MM.1S (cell line): ENCODE data around the gene PREB.

ENCODE experiments used
- DNase-seq: peaks from one replicate; pipeline ENCODE4 v3.0.0-alpha.2; 2015
- H2AFZ ChIP-seq: fragments of 300-600 bp; sonication (generic); 2 replicates; pipeline ENCODE4 v1.6.0; 2016; ENCODE audit warnings: antibody characterized with exemption, low read length
- H3F3A ChIP-seq: fragments of 300-600 bp; sonication (generic); 2 replicates; pipeline ENCODE4 v1.6.1; 2016; ENCODE audit warnings: mild to moderate bottlenecking, antibody characterized with exemption, low read length, moderate library complexity, mixed read lengths; ENCODE audit not compliant: insufficient read depth
- H3K27ac ChIP-seq: fragments of 300-600 bp; sonication (generic); 2 replicates; pipeline ENCODE4 v1.5.1; 2016; ENCODE audit warnings: mild to moderate bottlenecking, low read length
- H3K27me3 ChIP-seq: fragments of 300-600 bp; sonication (generic); replicated peaks from 2 replicates; pipeline ENCODE4 v1.6.0; 2016; ENCODE audit warnings: low read length; ENCODE audit not compliant: insufficient read depth
- H3K36me3 ChIP-seq: fragments of 300-600 bp; sonication (generic); replicated peaks from 2 replicates; pipeline ENCODE4 v1.6.1; 2016; ENCODE audit warnings: mild to moderate bottlenecking, low read length, mixed read lengths; ENCODE audit not compliant: insufficient read depth
- H3K4me1 ChIP-seq: fragments of 300-600 bp; sonication (generic); 2 replicates; pipeline ENCODE4 v1.6.1; 2016; ENCODE audit warnings: low read length, mixed read lengths
- H3K4me2 ChIP-seq: fragments of 300-600 bp; sonication (generic); 2 replicates; pipeline ENCODE4 v1.6.0; 2016; ENCODE audit warnings: low read depth, low read length
- H3K4me3 ChIP-seq: fragments of 300-600 bp; sonication (generic); 2 replicates; pipeline ENCODE4 v1.5.1; 2016; ENCODE audit warnings: low read length, mixed read lengths
- H3K79me2 ChIP-seq: fragments of 300-600 bp; sonication (generic); 2 replicates; pipeline ENCODE4 v1.6.1; 2016; ENCODE audit warnings: mixed run types, low read length, mixed read lengths
- H3K9ac ChIP-seq: fragments of 300-600 bp; sonication (generic); 2 replicates; pipeline ENCODE4 v1.6.1; 2016; ENCODE audit warnings: low read length, mixed read lengths
- H3K9me2 ChIP-seq: fragments of 300-600 bp; sonication (generic); replicated peaks from 2 replicates; pipeline ENCODE4 v1.6.1; 2016; ENCODE audit warnings: mild to moderate bottlenecking, low read length, mixed read lengths; ENCODE audit not compliant: insufficient read depth
- H3K9me3 ChIP-seq: fragments of 300-600 bp; sonication (generic); replicated peaks from 2 replicates; pipeline ENCODE4 v1.6.1; 2016; ENCODE audit warnings: mild to moderate bottlenecking, low read length, mixed read lengths; ENCODE audit not compliant: insufficient read depth
- H4K20me1 ChIP-seq: fragments of 300-600 bp; sonication (generic); 2 replicates; pipeline ENCODE4 v1.6.1; 2016; ENCODE audit warnings: mild to moderate bottlenecking, low read length, moderate library complexity, mixed read lengths; ENCODE audit not compliant: insufficient read depth
- CTCF ChIP-seq: fragments of 300-600 bp; sonication (generic); IDR thresholded peaks from 2 replicates; pipeline ENCODE4 v1.5.1; 2016; ENCODE audit warnings: antibody characterized with exemption, low read length, mixed read lengths
- EZH2 ChIP-seq: fragments of 300-600 bp; sonication (generic); optimal IDR thresholded peaks from 2 replicates; pipeline ENCODE3; 2017; ENCODE audit warnings: low read depth, mild to moderate bottlenecking, antibody characterized with exemption, low read length, mixed read lengths
- EZH2phosphoT487 ChIP-seq: fragments of 300-600 bp; sonication (generic); IDR thresholded peaks from 2 replicates; pipeline ENCODE4 v1.6.1; 2018; ENCODE audit warnings: antibody characterized with exemption, low read length

Gene PREB

GRCh38 chr2:27134781-27135477, 493 bp upstream of the PREB start:
- no peak for DNase-seq
- peak overlapping the region; percentile 98 for H3K9ac ChIP-seq
- peaks cover 10% of the 10 kb centered on the region; the same call in 1 of the 2 replicates for H3K36me3 ChIP-seq
- peak overlapping the region; percentile 86 for H2AFZ ChIP-seq
- no peaks in the 10 kb centered on the region for H3K4me1 ChIP-seq
- H3K27me3 ChIP-seq = no peaks in the 10 kb centered on the region
- TF ChIP-seq EZH2phosphoT487 = no peak
- no peak for TF ChIP-seq CTCF
- no peak for TF ChIP-seq EZH2
- H3K4me2 ChIP-seq = peak overlapping the region; percentile 53
- H3K27ac ChIP-seq = no peak overlapping the region
- peaks cover 25% of the 10 kb centered on the region for H3K79me2 ChIP-seq
- H3K9me3 ChIP-seq = no peaks in the 10 kb centered on the region
- H4K20me1 ChIP-seq = no peaks in the 10 kb centered on the region
- H3F3A ChIP-seq = 0 out of 2 replicates have a peak, but pooled peaks cover 11% of the 10 kb centered on the region
- peak overlapping the region; percentile 90 for H3K4me3 ChIP-seq
- H3K9me2 ChIP-seq = no peaks in the 10 kb centered on the region

- Histone ChIP-seq H3K4me3 (peak overlapping the region; percentile 90), H3K9ac (peak overlapping the region; percentile 98), H3K4me2 (peak overlapping the region; percentile 95), H3K9me3 (no peaks in the 10 kb centered on the region), H3K27ac (no peak overlapping the region), H3K9me2 (no peaks in the 10 kb centered on the region), H3K79me2 (peaks cover 25% of the 10 kb centered on the region), H3K36me3 (peaks cover 10% of the 10 kb centered on the region; the same call in 1 of the 2 replicates), H3F3A (0 out of 2 replicates have a peak, but pooled peaks cover 11% of the 10 kb centered on the region), H2AFZ (no peak overlapping the region), H4K20me1 (no peaks in the 10 kb centered on the region), H3K27me3 (no peaks in the 10 kb centered on the region), H3K4me1 (no peaks in the 10 kb centered on the region)
- DNase-seq = peak; percentile 16
- TF ChIP-seq EZH2 (no peak), CTCF (no peak), EZH2phosphoT487 (no peak)
Observed at GRCh38 chr2:27133195-27133875, 1.1 kb downstream of the PREB start.

- Histone ChIP-seq H3K9ac (no peak overlapping the region), H4K20me1 (no peaks in the 10 kb centered on the region), H3K36me3 (peaks cover 10% of the 10 kb centered on the region; the same call in 1 of the 2 replicates), H3K9me2 (no peaks in the 10 kb centered on the region), H3K4me3 (no peak overlapping the region), H3K27ac (no peak overlapping the region), H3F3A (0 out of 2 replicates have a peak, but pooled peaks cover 11% of the 10 kb centered on the region), H3K27me3 (no peaks in the 10 kb centered on the region), H3K4me2 (no peak overlapping the region), H3K9me3 (no peaks in the 10 kb centered on the region), H3K79me2 (peaks cover 25% of the 10 kb centered on the region), H2AFZ (no peak overlapping the region), H3K4me1 (no peaks in the 10 kb centered on the region)
- DNase-seq = no peak
- TF ChIP-seq CTCF = no peak
- no peak for TF ChIP-seq EZH2phosphoT487
- TF ChIP-seq EZH2 = no peak
Observed at GRCh38 chr2:27131429-27131828, 3.0 kb downstream of the PREB start.
